ENCODE results near the gene P4HB.

- TF ChIP-seq CTCF (IDR thresholded peaks at IDR 0.05) (no peak), POLR2A (IDR thresholded peaks at IDR 0.05) (no peak)
These were observed 21.0 kb downstream of the P4HB start for GRCh38 chr17:81839301-81839700.
